Omental fat pad (tissue), 4 donors: ENCODE data around the gene TPGS2. TPM values are rescaled to one million over a fixed set of nuclear protein-coding genes. Genes with fewer than 3 reads are reported as not detected.
"Not testable (repeated sequence)": the region's sequence is repeated elsewhere in the genome, so short reads cannot be mapped to it uniquely, and the experiment has no call there.

Experiments used
- ATAC-seq: fragments of 150-250 bp; one replicate; pipeline ENCODE4 v1.9.1; 2016; ENCODE audit warnings: mild to moderate bottlenecking, moderate library complexity; ENCODE audit not compliant: low FRiP score
- DNase-seq: peaks from one replicate; pipeline ENCODE4 v3.0.0-alpha.2; 2019; ENCODE audit warnings: low spot score
- total RNA-seq, 4 donors: library from RNA; depleted of rRNA; stranded (reverse); fragments of >200 nt; gene quantifications; one replicate each; pipeline ENCODE4 v1.1.0, GENCODE V29; 2016
- TF ChIP-seq, protein P1 (sequence below), 3 donors: fragments of 450-650 bp; IDR thresholded peaks; one replicate each; pipeline ENCODE4 v1.5.1; 2016 to 2017; ENCODE audit warnings: antibody characterized with exemption in 3 of 3, mild to moderate bottlenecking in 3 of 3, moderate library complexity in 2 of 3

Gene TPGS2
- total RNA-seq, 4 donors from 2014 or later, result 66.6 to 134 (median 101) TPM

DNA sequence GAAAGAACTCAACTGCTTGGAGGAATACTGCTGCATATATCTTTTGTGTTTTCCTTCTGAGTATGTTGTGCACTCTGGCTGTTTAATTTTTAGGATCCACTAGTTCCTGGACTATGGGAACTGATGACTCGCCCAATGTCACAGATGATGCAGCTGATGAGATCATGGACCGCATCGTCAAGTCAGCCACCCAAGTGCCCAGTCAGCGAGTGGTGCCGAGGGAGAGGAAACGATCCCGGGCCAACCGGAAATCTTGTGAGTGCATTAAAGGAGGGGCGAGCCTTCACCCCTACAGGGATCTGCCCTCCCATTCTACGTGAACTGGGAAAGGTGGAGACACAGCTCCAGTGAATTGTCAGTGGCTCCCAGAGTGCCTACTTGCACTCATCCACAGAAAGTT lies 59.6 kb downstream of the TPGS2 start:
- DNase-seq (no peak), ATAC-seq (no peak)
- TF ChIP-seq, protein P1, sequence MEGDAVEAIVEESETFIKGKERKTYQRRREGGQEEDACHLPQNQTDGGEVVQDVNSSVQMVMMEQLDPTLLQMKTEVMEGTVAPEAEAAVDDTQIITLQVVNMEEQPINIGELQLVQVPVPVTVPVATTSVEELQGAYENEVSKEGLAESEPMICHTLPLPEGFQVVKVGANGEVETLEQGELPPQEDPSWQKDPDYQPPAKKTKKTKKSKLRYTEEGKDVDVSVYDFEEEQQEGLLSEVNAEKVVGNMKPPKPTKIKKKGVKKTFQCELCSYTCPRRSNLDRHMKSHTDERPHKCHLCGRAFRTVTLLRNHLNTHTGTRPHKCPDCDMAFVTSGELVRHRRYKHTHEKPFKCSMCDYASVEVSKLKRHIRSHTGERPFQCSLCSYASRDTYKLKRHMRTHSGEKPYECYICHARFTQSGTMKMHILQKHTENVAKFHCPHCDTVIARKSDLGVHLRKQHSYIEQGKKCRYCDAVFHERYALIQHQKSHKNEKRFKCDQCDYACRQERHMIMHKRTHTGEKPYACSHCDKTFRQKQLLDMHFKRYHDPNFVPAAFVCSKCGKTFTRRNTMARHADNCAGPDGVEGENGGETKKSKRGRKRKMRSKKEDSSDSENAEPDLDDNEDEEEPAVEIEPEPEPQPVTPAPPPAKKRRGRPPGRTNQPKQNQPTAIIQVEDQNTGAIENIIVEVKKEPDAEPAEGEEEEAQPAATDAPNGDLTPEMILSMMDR (IDR thresholded peaks at IDR 0.05), result no peak

DNA sequence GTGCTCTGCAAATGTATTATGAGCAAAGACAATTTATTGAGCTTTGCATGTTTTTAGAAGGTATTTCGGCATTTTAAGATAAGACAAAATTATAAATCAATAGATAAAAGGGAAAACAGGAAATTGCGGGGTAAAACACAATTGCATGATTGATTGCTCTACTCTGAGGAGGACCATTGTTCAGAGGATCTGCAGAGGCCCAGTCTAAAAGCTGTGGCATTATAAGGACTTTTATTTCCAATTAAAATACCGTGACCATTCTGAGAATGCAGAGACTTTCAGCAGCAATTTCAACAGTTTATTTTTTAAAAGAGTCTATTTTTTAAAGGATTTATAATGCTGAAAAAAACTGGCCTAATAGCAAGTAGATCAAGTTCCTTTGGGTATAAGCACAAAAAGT lies 62.0 kb downstream of the TPGS2 start:
- ATAC-seq, result no peak
- TF ChIP-seq, protein P1 (IDR thresholded peaks at IDR 0.05), result no peak
- DNase-seq, result no peak

DNA sequence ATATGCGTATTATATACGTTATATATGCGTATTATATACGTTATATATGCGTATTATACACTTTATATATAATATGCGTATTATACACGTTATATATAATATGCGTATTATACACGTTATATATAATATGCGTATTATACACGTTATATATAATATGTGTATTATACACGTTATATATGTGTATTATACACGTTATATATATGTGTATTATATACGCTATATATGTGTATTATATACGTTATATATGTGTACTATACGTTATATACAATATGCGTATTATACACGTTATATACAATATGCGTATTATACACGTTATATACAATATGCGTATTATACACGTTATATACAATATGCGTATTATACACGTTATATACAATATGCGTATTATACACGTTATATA lies 65.8 kb downstream of the TPGS2 start:
- not testable (repeated sequence) for ATAC-seq, DNase-seq

DNA sequence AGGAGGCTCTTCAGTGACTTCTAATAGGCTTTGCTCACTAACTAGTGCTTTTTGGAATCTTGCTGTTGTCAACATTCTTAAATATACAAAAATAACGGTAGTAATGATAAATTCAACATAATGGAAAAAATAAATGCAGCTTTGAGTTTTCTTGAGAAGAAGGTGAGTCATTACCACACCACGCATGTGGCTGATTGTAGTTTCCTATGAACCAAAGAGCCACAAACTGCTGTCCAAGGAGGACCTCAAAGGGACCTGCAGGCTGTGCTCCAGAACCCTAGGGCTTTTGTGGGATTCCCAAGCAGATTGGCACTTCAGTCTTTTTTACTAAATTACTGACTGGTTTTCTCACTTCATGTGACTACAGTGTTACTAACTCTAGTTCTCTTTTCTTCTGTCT lies 66.7 kb downstream of the TPGS2 start:
- DNase-seq (no peak), ATAC-seq (no peak)
- TF ChIP-seq, protein P1 (IDR thresholded peaks at IDR 0.05), result no peak

DNA sequence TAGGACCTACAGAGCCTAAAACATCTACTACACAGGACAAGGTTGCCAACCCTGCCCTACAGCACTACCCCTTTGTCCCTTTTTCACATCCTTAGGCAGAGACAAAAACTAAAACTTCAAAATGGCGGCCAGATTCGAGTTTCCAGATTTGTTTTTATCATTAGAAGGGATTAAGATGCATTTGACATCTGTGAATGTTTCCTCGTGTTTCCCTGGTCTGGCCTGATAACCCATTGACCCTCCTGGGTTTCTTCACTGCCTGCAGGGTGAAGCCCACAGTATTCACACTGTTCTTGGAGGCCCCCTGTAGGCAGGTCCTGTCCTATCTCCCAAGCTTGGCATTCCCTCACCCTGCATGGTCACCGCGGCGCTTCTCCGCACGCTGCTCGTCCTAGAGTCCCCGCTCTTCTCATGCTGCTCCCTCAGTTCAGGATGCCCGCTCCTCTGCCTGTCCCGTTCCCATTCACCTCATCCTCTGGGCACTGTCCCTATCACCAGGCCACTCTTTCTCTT lies 67.6 kb downstream of the TPGS2 start:
- DNase-seq (no peak), ATAC-seq (no peak)
- TF ChIP-seq, protein P1 (IDR thresholded peaks at IDR 0.05), result no peak

DNA sequence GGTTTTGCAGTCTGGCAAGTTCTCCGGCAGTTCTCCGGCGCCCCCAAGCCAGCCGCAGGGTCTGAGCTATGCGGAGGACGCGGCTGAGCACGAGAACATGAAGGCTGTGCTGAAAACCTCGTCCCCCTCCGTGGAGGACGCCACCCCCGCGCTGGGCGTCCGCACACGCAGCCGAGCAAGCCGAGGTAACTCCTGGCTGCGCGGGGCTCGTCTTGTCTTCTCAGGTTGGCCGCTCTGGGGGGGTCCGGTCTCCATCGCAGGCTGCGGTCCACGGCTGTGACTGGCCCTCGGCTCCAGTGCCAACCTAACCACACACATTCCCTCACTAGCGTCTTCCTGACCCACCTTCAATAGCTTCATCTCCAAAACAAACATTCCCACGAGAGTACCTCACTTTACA lies 68.2 kb downstream of the TPGS2 start:
- ATAC-seq (no peak), DNase-seq (no peak)
- TF ChIP-seq, protein P1 (IDR thresholded peaks at IDR 0.05), result no peak

DNA sequence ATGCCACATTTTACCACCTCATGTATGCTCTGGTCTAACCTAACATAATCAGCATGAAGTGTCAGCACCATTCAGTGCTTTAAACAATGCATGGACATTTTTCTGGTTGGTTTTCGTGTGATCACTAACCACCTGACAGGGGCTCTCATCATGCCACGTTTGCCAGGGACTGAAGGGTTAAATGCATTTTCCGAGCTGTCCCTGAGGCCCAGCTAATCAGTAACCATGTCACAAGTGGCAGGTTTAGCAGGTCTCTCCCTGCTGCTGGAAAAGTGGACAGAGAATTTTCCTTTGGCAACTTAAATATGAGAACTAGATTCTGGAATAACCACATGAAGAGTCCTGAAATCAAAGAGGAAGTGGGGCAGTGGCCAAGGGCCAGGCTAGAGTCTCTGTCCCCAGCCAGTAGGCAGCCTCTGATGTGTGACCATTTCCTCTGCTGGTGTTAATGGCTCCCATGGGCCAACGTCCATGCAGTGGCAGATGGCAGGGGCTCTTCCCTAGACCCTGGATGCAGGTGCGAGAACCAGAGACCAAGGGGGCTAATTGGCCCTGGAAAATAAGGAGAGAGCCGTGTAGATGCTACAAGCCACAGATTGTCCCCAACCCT lies 69.5 kb downstream of the TPGS2 start:
- no peak for DNase-seq
- no peak for ATAC-seq
- TF ChIP-seq, protein P1 (IDR thresholded peaks at IDR 0.05), result no peak
